ENCODE measurements around the gene PRELP.
"Not testable (repeated sequence)": the region's sequence is repeated elsewhere in the genome, so short reads cannot be mapped to it uniquely, and the experiment has no call there.

The PRELP gene

GRCh38 chr1:203475012-203475981 lies at the start of gene PRELP:
PRELP (plus strand) TSS chr1:203475806; CDS start chr1:203483185, 7,379 bp downstream.
- no peak for DNase-seq

- DNase-seq = no peak
These were observed 49.2 kb upstream of the PRELP start for GRCh38 chr1:203426366-203426765.

- DNase-seq = no peak
These were observed 48.7 kb upstream of the PRELP start for GRCh38 chr1:203426870-203427269.

GRCh38 chr1:203427451-203427850 lies 48.2 kb upstream of the PRELP start:
- DNase-seq = no peak

GRCh38 chr1:203428981-203429599 lies 46.5 kb upstream of the PRELP start:
- no peak for DNase-seq

GRCh38 chr1:203435615-203436014 lies 40.0 kb upstream of the PRELP start:
- DNase-seq = no peak

GRCh38 chr1:203437696-203438315 lies 37.8 kb upstream of the PRELP start:
- no peak for DNase-seq

GRCh38 chr1:203439131-203439730 lies 36.4 kb upstream of the PRELP start:
- no peak for DNase-seq

- no peak for DNase-seq
These were observed 34.8 kb upstream of the PRELP start for GRCh38 chr1:203440771-203441170.

GRCh38 chr1:203441766-203442165 lies 33.8 kb upstream of the PRELP start:
- DNase-seq = no peak

GRCh38 chr1:203442821-203443220 lies 32.8 kb upstream of the PRELP start:
- DNase-seq = no peak

GRCh38 chr1:203443296-203443695 lies 32.3 kb upstream of the PRELP start:
- DNase-seq = no peak

GRCh38 chr1:203444171-203444576 lies 31.4 kb upstream of the PRELP start:
- no peak for DNase-seq

- no peak for DNase-seq
These were observed 28.5 kb upstream of the PRELP start for GRCh38 chr1:203447151-203447550.

GRCh38 chr1:203447598-203447997 lies 28.0 kb upstream of the PRELP start:
- not testable (repeated sequence) for DNase-seq

- DNase-seq = no peak
These were observed 27.0 kb upstream of the PRELP start for GRCh38 chr1:203448521-203449061.

- DNase-seq = no peak
These were observed 25.6 kb upstream of the PRELP start for GRCh38 chr1:203450001-203450400.

- no peak for DNase-seq
These were observed 25.0 kb upstream of the PRELP start for GRCh38 chr1:203450479-203451149.

- no peak for DNase-seq
These were observed 23.5 kb upstream of the PRELP start for GRCh38 chr1:203451836-203452784.

- DNase-seq = no peak
These were observed 22.6 kb upstream of the PRELP start for GRCh38 chr1:203453016-203453415.

- DNase-seq = no peak
These were observed 22.0 kb upstream of the PRELP start for GRCh38 chr1:203453616-203454015.
